NOMO-1 treated with DMSO at 0.1 percent for 48 hours (cell line): Measurements from ENCODE around the gene USP4.
"Not testable (repeated sequence)": the region's sequence is repeated elsewhere in the genome, so short reads cannot be mapped to it uniquely, and the experiment has no call there.

Source experiments
- DNase-seq: peaks from one replicate; lab custom pipeline; 2025; ENCODE audit not compliant: unreplicated experiment; lab: John Stamatoyannopoulos, UW

Gene USP4

DNA sequence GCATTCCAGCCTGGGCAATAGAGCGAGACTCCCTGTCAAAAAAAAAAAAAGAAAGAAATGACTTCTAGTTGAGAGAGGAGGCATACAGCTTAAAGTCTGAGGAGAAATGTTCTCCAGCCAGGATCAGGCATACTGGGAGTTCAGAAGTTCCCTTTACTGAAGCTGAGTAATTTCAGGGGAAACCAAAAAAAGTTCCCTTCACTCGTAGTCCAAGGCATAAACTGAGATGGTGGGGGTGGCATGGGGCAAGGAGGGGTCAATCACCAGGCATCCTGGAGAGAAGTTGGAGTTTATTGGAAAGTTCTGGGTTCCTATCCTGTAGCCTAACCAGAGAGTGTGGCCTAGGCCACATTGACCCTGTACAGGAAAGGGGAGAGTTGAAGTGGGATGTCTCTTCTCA lies 12.4 kb upstream of the USP4 start:
- no peak for DNase-seq

- DNase-seq, result peak; percentile 88
Measured at GRCh38 chr3:49351521-49352011, 11.7 kb upstream of the USP4 start.

DNA sequence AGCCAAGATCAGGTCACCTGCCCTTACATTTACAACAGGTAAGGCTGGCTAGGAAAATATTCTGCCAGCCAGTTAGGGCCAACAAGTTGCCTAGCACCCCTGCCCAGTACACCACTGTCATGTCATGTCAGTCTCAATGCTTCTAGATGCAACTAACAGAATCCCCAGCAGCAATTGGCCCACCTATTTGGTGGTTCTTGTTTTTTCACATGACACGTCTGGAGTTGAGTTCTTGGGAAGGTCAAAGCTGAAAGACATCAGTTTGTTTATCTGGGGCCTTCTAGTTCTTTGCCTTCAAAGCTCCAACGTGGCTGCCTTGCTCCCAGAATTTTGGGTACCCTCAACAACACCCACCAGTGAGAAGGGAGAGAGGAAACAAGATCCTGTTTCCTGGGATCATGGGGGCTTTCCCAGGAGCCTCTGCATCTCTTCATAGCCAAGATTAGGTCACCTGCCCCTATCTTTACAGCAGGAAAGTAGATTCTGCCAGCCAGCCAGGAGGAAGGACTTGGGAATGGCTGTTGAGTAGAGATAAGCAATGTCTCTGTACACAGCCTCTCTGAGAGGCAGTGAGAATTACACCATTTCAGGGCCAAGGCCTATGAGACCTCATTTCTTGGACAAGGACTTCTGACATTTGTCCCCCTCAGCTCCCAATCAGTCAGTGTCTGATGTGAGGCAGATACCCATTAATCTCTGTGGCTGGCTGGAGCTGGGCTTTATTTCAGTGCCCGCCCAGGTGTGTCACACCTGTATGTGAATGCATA lies 9.7 kb upstream of the USP4 start:
- DNase-seq, result no peak

DNA sequence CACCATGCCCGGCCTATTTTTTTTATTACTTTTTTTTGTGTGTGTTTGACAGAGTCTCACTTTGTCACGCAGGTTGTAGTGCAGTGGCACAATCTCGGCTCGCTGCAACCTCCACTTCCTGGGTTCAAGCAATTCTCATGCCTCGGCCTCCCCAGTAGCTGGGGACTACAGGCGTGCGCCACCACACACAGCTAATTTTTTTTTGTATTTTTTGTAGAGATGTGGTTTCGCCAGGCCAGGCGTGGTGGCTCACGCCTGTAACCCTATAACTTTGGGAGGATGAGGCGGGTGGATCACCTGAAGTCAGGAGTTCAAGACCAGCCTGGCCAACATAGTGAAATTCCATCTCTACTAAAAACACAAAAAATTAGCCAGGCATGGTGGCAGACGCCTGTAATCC lies 8.5 kb upstream of the USP4 start:
- DNase-seq, result not testable (repeated sequence)

DNA sequence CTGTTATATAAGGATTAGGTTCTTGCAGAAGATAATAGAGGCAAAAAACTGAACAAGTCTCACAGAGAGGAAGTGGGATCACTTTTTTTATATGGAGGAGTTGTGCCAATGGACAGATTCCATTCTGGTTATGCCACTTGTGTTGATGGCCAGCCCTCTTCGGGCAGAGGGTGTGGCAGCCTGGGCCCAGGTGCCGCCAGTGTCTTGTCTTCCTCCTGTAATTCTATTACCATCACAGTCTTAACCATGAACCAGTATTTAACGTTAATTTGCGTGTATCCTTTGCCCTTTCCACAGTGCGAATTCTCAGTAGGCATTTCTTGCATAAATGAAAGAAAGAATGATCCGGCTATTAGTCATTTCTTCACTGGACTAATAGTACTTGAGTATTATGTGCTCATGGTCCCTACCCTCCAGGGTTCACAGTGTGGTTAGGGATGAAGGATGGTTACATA lies 7.0 kb upstream of the USP4 start:
- DNase-seq, result peak; percentile 8

DNA sequence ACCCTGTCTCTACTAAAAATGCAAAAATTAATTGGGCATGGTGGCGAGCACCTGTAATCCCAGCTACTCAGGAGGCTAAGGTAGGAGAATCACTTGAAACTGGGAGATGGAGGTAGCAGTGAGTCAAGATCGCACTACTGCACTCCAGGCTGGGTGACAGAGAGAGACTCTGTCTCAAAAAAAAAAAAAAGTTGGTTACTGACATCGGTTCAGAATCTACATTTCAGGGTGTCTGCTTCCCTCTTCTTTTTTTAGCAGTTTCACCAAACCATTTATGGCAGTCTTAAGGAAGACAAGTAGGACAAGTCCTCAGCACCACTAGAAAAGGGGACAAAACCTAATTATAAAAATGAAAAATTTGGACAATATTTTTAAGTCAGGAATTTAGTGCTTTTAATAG lies 3.3 kb upstream of the USP4 start:
- peak; percentile 76 for DNase-seq

DNA sequence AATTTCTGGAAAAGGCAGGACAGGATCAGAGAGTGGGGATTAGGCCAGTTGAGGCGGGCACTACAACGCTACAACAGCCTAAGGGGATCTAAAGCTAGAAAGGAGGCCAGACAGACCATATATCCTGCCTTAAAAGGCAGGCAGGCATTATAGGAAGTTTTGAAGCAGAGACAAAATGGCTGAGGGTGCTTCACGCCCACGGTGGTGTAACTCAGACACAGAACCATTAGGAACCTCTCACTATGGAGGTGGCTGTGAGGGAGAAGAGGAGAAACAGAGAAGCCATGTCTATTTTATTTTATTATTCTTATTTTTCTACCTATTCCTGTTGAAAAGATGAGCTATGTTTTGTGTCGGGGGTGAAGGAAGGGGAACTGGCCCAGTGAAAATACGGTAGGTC lies 2.1 kb upstream of the USP4 start:
- DNase-seq, result no peak

DNA sequence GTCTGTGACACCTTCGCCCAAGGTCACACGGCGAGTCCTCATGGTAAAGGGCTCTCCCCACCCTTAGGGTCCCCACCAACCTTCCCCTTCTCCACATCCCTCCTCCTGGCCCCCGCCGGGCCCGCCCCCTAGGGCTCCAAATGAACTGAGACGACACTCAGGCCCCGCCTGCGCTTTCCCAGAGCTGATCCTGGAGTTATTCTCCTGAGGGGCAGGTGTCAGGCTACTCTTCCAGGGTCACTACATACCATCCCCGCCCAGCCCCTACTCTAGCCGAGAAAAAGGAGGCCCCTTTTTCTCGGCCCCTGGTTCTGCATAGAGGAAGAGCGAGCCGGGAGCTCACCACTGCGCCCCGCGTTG lies 292 bp downstream of the USP4 start:
- no peak for DNase-seq

- DNase-seq, result no peak
Measured at GRCh38 chr3:49333916-49334633, 5.8 kb downstream of the USP4 start.

GRCh38 chr3:49333091-49333490 lies 6.8 kb downstream of the USP4 start:
- DNase-seq, result no peak

GRCh38 chr3:49329186-49329585 lies 10.7 kb downstream of the USP4 start:
- DNase-seq, result no peak

DNA sequence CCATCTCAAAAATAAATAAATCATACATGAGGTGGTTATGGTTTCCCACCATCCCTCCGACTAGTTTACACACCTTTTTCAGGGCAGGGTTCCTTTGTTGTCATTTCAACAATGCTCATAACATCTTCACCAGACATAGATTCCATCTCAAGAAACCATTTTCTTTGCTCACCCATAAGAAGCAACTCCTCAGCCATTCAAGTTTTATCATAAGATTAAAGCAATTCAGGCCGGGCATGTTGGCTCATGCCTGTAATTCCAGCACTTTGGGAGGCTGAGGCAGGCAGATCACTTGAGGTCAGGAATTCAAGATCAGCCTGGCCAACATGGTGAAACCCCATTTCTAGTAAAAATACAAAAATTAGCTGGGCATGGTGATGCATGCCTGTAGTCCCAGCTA lies 11.5 kb downstream of the USP4 start:
- not testable (repeated sequence) for DNase-seq

GRCh38 chr3:49327485-49327884 lies 12.4 kb downstream of the USP4 start:
- no peak for DNase-seq

- no peak for DNase-seq
Measured at GRCh38 chr3:49324768-49325167, 15.1 kb downstream of the USP4 start.

- DNase-seq, result no peak
Measured at GRCh38 chr3:49316696-49317457, 23.0 kb downstream of the USP4 start.

DNA sequence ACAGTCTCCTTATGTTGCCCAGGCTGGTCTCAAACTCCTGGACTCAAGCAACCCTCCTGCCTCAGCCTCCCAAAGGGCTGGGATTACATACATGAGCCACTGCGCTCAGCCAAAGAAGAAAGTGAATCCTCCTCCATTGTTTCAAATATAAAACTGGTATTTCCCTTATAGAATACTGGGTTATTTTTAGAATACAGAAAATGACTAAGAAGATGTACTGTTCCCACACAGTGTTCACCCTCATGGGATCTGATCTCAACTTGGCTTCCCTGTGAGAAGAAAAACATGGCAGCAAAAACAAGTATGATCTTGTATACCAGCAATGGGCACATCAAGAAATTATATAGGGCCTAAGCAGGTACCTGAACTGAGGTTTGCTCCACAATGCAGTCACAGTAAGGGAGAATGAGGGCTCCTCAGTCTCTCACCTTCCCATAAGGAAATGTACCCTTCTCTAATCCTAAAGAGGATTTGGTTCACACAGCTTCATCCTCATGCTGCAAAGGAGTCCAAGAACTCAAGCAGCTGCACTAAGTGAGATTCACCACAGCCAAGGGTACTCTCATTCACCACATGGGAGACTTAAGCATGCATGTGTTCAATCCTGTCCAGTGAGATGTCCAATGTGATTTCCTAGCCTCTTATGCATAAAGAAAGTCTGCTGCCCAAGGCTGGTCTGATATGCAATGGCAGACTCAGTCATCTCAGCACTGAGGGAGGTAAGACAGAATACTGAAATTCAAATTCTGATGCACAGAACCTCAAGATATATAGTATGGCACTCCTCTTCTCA lies 25.8 kb downstream of the USP4 start:
- no peak for DNase-seq

DNA sequence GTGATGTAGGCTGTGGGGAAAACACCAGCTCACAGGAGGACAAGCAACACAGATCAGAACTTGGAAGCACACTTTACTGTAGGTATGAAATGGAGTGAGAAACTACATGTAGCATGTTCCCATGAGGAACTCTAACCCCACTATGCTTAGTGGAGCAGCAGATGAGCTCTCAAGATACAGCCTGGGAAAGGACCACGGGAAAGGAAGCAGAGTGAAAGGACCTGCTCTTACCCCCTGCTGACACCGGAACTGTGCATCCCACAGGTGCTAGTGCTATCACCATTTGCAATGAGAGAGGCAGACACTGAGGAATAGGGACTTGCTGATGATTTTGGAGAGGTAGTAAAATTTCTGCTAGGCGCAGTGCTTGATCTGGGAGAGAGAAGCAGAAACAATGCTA lies 28.6 kb downstream of the USP4 start:
- DNase-seq, result no peak

GRCh38 chr3:49310677-49311076 lies 29.2 kb downstream of the USP4 start:
- DNase-seq, result no peak

GRCh38 chr3:49305608-49306007 lies 34.2 kb downstream of the USP4 start:
- no peak for DNase-seq

- no peak for DNase-seq
Measured at GRCh38 chr3:49302613-49303012, 37.2 kb downstream of the USP4 start.

- no peak for DNase-seq
Measured at GRCh38 chr3:49300595-49300994, 39.3 kb downstream of the USP4 start.
